SW 1271 (cell line): ENCODE data around the gene RAB35.

Experiments
- DNase-seq, 2 experiments: peaks; one replicate each; lab custom pipeline; 2025; lab: John Stamatoyannopoulos, UW

Gene RAB35

DNA sequence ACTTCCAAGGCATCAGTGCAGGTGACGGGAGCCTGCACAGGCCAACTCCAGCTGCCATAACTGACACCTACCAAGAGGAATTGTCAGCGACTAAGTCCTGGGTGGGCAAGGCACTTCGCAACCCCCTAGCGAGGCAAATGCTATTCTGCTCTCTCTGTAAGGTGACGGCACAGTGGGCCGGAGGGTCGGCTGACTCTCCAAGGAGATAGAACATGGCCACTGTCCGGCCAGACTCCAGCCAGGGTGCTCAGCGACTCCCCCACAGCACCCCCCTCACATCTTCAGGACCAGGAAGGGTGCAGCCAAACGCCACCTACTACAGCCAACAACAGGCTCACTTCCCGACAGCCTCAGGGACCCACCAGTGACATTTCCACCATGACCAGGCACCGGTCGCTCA is 13.2 kb downstream of the RAB35 start:
- no peak for DNase-seq

DNA sequence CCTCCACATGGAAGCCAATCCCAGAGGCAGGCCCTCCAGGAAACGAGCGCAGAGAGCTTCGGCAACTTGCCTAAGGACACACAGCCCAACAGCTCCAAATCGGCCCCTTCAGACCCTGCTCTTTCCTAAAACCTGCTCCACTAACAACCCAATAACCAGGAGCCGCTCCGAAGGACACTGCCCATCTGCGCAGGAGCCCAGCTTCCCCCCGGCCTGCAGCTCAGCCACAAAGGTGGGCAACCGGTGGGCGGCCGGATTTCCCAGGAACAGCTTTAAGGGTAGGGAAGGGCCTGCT is 13.6 kb downstream of the RAB35 start:
- no peak for DNase-seq

- no peak for DNase-seq
Measured at GRCh38 chr12:120102189-120103043, 14.1 kb downstream of the RAB35 start.

DNA sequence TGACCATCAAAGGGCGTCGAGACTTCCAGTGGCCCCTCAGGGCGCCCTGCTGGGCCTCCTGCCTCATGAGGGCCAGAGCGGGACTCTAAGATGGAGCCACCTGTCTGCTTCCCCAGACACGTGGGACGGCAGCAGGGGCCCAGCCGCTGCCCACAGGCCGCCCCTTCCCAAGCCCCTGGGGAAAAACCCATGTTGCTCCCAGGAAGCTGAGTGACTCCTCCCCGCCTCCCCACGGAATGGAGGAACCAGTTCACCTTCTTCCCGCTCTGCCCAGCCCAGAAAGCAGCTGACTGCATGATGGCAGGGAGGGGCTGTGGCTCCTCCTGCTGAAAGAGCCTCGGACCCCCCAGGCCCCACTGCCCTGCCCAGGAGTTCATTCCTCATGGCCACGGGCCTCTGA is 14.9 kb downstream of the RAB35 start:
- no peak for DNase-seq

- no peak for DNase-seq
Measured at GRCh38 chr12:120101182-120101581, 15.4 kb downstream of the RAB35 start.

- no peak for DNase-seq
Measured at GRCh38 chr12:120100630-120101029, 15.9 kb downstream of the RAB35 start.

GRCh38 chr12:120099738-120100137 is 16.8 kb downstream of the RAB35 start:
- no peak for DNase-seq

GRCh38 chr12:120098756-120099470 is 17.6 kb downstream of the RAB35 start:
- DNase-seq = no peak

DNA sequence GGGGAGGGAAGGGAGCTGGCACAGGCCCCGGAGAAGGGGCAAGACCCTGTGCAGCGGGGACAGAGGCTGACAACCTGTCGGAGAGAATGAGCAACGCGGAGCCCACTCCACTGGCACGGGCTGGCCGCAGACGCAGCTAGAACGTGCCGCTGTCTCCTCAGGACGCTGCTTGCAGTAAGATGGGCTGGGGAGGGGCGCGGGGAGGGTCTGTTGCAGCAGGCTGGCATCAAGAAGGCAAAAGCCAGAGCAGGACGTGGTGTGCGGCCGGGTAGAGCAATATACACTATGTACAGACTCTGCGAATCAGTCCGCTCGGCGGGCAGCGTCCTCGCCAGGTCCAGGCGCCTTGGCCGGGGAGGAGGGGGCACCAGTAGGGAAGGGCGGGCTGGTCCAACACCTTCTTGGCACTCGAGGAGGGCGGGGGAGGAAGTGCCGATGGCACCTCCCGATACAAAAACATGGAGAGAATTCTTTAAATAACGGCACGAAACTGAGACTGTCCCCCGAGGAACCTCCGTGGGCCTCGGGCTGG is 19.8 kb downstream of the RAB35 start:
- no peak for DNase-seq

GRCh38 chr12:120095736-120096135 is 20.8 kb downstream of the RAB35 start:
- DNase-seq = no peak

DNA sequence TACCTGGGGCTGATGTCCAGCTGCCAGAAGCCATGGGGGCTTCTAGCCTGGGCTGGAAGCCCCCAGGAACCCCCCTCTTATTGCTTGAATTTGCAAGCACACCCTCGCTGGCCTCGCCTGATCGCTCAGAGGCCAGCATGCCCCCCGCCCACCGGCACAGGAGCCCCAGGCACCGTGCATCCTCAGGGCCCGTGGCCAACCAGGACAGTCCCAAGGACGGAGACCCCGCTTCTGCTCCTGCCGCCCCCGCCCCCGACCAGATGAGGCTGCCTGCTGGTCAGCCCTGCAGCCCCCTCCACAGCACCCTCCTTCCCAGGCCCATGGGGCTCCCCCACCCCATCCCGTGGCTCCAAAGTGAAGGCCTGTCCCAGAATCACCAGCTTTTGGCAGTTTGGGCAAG is 21.2 kb downstream of the RAB35 start:
- DNase-seq = no peak

- no peak for DNase-seq
Measured at GRCh38 chr12:120094485-120094884, 22.1 kb downstream of the RAB35 start.

GRCh38 chr12:120093592-120094355 is 22.8 kb downstream of the RAB35 start:
- no peak for DNase-seq

- DNase-seq = no peak
Measured at GRCh38 chr12:120093336-120093591, 23.3 kb downstream of the RAB35 start.

DNA sequence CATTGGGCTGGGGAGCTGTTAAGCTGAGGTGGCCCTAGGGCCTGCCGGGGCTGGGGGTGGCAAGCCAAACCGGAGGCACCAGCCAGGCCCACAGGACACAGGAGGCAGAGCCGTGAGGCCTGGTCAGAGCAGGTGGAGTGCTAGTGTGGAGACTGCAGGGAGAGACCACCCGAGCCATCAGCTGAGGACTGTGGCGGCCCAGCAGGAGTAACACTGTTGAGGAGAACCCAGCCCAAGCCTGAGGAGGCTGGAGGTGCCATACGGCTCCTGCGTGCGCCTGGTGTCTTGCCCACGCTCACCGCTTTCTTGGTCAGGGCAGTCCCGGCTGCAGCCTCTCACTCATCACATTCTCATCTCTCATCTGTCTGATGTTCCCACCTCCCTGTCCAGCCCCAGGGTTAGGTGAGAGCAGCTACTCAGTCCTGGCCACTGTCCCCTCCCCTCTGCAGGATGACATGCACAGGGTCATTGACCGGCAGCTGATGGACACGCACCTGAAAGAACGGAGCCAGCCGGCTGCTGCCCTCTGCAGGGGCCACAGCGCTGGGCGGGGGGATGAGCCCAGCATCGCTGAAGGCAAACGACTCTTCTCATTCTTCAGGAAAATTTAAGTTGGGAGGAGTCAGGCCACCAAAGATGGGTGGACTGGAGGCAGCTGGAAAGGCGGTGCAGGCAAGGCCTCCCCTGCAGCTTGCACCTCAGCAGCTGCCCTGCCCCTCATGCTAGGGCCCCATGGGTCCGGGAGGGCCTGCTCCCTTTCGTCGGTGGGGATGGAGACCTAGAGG is 23.8 kb downstream of the RAB35 start:
- no peak for DNase-seq

DNA sequence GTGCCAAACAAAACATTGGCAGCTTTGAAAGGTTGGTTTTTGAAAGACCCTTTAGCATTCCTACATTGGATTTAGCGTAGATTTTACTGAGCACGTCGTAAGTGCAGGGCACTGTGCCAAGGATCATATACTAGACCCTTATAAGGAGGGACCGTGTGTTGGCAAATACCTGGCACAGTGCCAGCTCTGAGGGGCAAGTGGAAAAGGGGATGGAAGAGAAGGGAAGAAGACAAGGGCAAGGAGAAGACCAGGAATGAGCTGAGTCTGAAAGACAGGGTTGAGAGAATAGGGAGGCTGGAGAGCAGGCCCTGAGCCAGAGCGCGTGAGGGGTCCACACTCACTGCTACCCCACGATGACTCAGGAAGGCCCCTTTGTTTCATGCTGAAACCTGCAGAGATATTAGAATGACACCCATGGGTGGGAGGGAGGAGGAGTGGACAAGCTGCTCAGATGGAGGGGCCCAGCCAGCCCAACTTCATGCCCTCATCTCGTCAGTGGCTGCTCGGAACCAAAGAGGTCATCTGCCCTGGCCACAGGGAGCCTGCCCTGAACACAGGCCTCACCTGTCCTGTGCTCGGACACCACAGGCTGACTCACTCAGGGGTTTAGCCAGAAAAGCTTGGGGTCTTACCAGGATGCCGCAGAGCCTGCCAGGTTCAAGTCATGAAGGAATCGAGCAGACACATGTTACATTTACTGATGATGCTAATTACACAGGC is 25.0 kb downstream of the RAB35 start:
- no peak for DNase-seq

- no peak for DNase-seq
Measured at GRCh38 chr12:120090626-120091295, 25.8 kb downstream of the RAB35 start.

- no peak for DNase-seq
Measured at GRCh38 chr12:120090206-120090605, 26.3 kb downstream of the RAB35 start.

DNA sequence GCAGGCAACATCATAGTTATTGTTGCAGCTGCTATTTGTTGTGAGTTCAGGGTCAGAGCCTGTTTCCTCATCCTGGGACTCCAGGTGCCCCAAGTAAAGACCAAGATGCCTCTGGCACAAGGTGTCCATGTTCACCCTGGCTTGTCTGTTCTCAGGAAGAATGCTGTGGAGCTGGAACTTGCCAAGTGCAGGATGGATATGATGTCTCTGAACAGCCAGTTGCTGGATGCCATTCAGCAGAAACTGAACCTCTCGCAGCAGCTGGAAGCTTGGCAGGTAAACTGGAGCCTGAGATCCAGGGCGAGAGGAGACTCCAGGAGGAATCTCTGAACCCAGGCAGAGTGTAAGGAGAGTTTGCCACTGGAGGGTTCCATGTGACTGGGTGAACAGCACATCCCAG is 26.8 kb downstream of the RAB35 start:
- DNase-seq = no peak

DNA sequence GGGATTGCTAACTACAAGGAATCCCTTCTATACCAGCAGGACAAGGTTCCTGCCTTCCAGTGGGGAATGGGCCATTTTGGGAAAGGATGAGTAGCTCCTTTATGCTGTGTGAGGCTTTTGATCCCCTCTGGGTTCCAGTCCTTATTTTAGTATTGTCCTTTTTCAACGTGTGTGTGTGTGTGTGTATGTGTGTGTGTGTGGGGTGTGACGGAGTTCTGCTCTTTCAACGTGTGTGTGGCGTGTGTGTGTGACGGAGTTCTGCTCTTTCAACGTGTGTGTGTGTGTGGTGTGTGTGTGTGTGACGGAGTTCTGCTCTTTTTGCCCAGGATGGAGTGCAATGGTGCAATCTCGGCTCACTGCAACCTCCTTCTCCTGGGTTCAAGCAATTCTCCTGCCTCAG is 27.4 kb downstream of the RAB35 start:
- no peak for DNase-seq
